LNCaP clone FGC (cell line): ENCODE measurements around the gene TMEM114.

Experiments used
- DNase-seq: peaks from one replicate; pipeline ENCODE4 v3.0.0-alpha.2; 2011; ENCODE audit warnings: low read depth
- H3K4me3 ChIP-seq: 2 replicates; pipeline ENCODE4 v1.5.1; 2011; ENCODE audit warnings: mild to moderate bottlenecking, low read depth, low read length, control low read depth
- TF ChIP-seq, protein P1 (sequence below): IDR thresholded peaks from 2 replicates; pipeline ENCODE4 v1.5.1; 2012; ENCODE audit warnings: mild to moderate bottlenecking; ENCODE audit not compliant: control insufficient read depth, insufficient read depth; ENCODE audit errors: extremely low read depth

TMEM114 gene

DNA sequence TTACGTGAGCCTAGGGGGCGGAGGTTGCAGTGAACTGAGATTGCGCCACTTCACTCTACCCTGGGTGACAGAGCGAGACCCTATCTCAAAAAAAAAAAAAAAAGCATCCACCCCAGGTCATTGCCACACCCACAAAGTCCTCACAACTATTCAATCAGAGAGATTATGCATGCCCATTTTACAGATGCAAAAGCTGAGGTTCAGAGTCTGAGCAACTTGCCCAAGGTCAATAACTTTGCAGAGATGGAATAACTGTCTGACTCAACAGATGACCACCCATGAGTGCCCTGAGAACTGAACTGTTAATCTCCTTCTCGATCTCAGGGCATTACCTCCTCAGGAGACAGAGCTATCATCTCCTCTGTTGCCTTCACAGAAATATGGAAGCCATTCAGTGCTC is 5.5 kb upstream of the TMEM114 start:
- H3K4me3 ChIP-seq: no peak overlapping the region
- no peak for DNase-seq
- TF ChIP-seq, protein P1, sequence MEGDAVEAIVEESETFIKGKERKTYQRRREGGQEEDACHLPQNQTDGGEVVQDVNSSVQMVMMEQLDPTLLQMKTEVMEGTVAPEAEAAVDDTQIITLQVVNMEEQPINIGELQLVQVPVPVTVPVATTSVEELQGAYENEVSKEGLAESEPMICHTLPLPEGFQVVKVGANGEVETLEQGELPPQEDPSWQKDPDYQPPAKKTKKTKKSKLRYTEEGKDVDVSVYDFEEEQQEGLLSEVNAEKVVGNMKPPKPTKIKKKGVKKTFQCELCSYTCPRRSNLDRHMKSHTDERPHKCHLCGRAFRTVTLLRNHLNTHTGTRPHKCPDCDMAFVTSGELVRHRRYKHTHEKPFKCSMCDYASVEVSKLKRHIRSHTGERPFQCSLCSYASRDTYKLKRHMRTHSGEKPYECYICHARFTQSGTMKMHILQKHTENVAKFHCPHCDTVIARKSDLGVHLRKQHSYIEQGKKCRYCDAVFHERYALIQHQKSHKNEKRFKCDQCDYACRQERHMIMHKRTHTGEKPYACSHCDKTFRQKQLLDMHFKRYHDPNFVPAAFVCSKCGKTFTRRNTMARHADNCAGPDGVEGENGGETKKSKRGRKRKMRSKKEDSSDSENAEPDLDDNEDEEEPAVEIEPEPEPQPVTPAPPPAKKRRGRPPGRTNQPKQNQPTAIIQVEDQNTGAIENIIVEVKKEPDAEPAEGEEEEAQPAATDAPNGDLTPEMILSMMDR: no peak

GRCh38 chr16:8594149-8594666 is 3.9 kb upstream of the TMEM114 start:
- DNase-seq: no peak
- TF ChIP-seq, protein P1: no peak
- no peak overlapping the region for H3K4me3 ChIP-seq

GRCh38 chr16:8591451-8591850 is 1.1 kb upstream of the TMEM114 start:
- DNase-seq: no peak
- TF ChIP-seq, protein P1: no peak
- H3K4me3 ChIP-seq: no peak overlapping the region

DNA sequence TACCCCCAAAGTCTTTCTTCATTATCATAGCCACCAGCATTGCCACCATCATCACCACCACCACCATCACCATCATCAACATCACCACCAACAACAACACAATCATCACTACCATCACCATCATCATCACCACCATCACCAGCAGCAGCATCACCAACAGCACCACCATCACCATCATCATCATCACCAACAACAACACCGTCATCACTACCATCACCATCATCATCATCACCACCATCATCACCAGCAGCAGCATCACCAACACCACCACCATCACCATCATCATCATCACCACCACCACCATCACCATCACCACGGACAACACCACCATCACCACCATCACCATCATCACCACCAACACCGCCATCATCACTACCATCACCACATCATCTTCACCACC is 500 bp upstream of the TMEM114 start:
- TF ChIP-seq, protein P1: no peak
- no peak overlapping the region for H3K4me3 ChIP-seq
- no peak for DNase-seq

DNA sequence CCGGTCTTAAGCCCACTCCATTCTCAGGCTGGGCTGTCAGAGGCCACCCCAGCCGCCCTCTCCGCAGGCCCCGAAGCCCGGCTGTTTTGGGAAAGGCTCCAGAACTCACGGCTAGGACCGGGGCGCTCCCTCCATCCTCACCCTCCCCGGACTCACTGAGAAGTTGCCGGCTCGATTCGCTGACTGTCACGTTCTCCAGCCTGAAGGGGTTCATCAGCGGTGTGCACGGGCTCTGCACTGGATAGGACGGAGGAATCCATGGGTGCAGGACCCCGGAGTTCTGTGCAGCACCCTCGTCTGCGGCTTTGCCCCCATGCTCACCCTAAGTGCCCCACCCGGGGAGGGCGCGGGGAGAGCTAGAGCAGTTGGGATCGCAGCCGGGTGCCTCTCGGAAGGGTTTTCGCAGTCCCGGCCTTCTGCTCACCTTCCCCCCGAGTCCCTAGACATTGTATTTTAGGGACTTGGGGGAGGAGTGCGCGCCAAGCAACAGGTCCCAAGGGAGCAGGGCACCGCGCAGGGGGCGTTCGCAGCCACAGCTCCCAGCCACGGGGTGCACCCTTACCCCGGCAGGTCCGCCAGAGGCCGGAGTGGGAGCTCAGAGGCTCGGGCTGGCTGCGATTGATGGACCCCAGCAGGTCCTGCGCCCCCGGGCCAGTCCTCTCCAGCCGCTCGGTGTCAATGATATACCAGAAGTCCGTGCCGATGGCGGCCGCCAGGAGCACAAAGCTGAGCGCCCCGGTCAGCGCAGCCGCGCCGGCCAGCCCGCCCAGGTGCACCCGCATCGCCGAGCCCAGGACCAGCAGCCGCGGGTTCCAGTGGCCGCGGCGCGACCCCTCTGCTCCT is 1.0 kb downstream of the TMEM114 start:
- no peak for DNase-seq
- TF ChIP-seq, protein P1: no peak
- no peak overlapping the region for H3K4me3 ChIP-seq

DNA sequence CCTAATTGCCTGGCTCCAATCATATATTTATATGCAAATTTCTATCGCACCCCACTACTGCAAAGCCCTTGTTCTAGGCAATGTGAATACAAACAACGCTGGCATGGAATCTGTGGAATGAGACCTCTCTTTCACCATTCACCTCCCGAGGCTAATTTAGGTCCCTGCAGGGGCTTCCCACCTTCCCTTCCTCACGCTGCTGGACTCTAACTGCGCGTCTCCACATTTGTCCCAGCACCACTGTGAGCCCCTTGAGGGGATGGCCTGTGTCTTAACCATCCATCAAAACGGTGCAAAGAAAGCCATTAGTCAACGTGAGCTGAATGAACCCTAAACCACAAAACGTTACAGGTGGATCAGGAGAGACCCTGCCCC is 1.6 kb downstream of the TMEM114 start:
- no peak for DNase-seq
- TF ChIP-seq, protein P1: no peak

More for the DNA sequence above, 1.6 kb downstream of the TMEM114 start:
- no peak overlapping the region for H3K4me3 ChIP-seq
